Muscle layer of colon (tissue), 2 donors: Measurements from ENCODE around the gene ZNF136.

ENCODE experiments used
- H3K27ac ChIP-seq: one replicate; pipeline ENCODE4 v1.7.0; 2013; ENCODE audit warnings: low read depth, mild to moderate bottlenecking, low read length, moderate library complexity
- H3K27me3 ChIP-seq, 2 donors: one replicate each; pipeline ENCODE4 v1.7.0; 2013; ENCODE audit warnings: low read length in 2 of 2, mild to moderate bottlenecking in 2 of 2; ENCODE audit not compliant: insufficient read depth in 2 of 2, control insufficient read depth in 1 of 2
- H3K36me3 ChIP-seq: one replicate; pipeline ENCODE4 v1.7.0; 2013; ENCODE audit warnings: mild to moderate bottlenecking, low read length; ENCODE audit not compliant: insufficient read depth
- H3K4me1 ChIP-seq: one replicate; pipeline ENCODE4 v1.7.0; 2013; ENCODE audit warnings: mild to moderate bottlenecking, low read length; ENCODE audit not compliant: insufficient read depth
- H3K4me3 ChIP-seq, 2 donors: one replicate each; pipeline ENCODE4 v1.7.0; 2013; ENCODE audit warnings: low read length in 2 of 2, low read depth in 1 of 2, mild to moderate bottlenecking in 1 of 2, moderate library complexity in 1 of 2
- H3K9ac ChIP-seq: one replicate; pipeline ENCODE4 v1.7.0; 2013; ENCODE audit warnings: low read length
- H3K9me3 ChIP-seq: one replicate; pipeline ENCODE4 v1.7.0; 2013; ENCODE audit warnings: mild to moderate bottlenecking, low read length
- donor health status: abdominal sarcoma.
- donor health status: Adenocarcinoma of cecum.

ZNF136 gene

DNA sequence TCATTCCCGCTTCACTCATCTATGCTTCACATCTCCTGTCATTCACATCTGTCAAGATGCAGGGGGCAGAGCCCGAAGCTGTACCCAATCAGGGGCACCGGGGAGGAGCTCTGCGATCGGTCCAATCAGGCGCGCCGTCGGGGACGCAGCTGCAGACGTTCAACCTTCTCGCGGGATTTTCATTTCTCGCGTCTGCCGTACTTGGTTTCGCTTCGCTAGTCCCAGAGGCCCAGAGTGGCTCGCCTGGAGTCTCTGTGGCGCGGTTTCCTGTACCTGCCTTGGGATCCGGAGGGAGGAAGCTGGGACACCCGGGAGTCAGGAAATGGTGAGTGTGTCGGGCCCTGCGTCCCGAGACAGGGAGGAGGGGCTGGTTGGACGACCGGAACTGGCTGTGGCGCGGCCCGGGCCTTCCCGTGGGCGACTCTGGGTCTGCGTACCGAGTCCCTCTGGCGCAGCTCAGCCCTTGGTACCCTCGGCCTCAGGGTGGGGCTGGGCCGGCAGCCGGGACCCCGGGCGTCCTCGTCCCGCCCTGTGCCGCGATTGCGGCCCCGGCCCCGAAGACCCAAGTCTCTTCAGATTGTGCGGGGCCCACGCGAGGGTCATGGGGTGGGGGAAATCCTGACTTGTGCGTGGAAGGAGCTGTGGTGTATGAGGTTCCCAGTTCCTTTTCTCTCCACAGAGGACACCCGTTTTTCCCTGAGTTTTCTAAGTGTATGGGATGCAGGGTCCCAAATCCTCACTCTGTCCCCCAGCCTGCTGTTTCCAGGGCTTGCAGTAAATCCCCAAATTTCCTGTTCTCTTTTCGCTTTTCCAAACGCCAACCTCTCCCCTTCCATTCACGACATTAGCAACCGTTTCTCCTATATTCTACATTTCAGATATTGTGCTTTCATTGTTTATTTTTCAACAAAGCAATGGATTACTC, at the start of gene ZNF136:
TSS of gene ZNF136 (plus strand) at position 215 of the 925 bp plus-strand sequence. CDS start at position 323, 108 bp downstream.
- H3K9me3 ChIP-seq = no peaks in the 10 kb centered on the region
- H3K4me3 ChIP-seq = peak within 1 kb of the TSS; percentile 53 to 97
- H3K27me3 ChIP-seq = no peaks in the 10 kb centered on the region
- H3K9ac ChIP-seq = peak within 1 kb of the TSS; percentile 89
- H3K36me3 ChIP-seq = peaks cover 6% of the 10 kb centered on the region
- peaks cover 29% of the 10 kb centered on the region for H3K4me1 ChIP-seq
- H3K27ac ChIP-seq = peak within 1 kb of the TSS; percentile 83

DNA sequence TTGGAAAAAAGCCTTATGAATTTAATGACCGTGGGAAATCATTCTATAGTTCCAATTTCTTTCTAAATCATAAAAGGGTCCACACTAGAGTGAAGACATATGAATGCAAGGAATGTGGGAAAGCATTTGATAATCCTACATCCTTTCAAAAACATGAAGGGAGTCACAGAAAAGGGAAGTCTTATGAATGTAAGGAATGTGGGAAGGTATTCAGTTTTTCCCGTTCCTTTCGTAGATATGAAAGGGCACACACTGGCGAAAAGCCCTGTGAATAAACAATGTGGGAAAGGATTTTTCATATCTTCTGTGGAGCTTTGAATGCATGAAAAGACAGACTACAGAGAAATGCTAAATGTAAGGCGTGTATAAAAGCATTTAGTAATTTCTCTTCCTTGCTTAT, 49.8 kb upstream of the ZNF136 start:
- peaks cover 14% of the 10 kb centered on the region for H3K36me3 ChIP-seq

DNA sequence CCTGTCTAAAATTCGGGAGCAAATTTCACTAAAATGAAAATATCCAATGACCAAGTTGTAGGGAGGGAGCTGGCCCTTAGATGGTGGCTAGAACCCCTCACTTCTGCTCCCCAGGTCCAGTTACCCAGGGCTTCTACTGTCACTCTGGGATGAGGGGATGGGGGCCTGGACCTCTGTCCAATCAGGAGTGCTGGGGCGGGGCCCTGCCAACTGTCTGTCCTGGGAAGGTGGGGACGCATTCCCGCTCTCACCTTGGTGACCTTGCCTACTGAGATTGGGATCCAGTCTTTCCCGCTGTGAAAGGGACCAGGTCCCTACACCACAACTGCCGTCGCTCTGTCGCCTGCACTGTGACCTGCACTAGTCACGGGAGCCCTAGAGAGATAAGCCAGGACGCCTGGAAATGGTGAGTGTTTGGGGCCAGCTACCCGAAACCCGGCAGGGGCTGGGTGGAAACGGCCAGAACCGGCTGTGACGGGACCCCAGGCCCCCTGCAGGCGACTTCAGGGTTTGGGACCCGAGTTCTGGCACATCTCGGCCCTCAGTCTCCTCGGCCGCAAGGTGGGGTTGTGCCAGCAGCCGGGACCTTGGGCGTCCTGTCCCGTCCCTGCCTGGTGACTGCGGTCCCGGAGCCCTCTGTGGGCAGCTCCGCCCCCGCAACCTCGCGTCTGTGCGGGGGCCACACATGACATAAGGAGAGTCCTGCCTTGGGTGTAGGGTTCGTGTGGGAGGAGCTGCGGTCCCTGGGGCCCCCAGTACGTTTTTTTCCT, 45.5 kb upstream of the ZNF136 start:
- Histone ChIP-seq H3K9me3 (peaks cover 5% of the 10 kb centered on the region), H3K4me1 (no peaks in the 10 kb centered on the region), H3K27me3 (no peaks in the 10 kb centered on the region), H3K27ac (no peak overlapping the region), H3K36me3 (no peaks in the 10 kb centered on the region), H3K4me3 (no peak overlapping the region), H3K9ac (no peak overlapping the region)

More for the DNA sequence above, 49.8 kb upstream of the ZNF136 start:
- Histone ChIP-seq H3K9me3 (peaks cover 8% of the 10 kb centered on the region), H3K27ac (no peak overlapping the region), H3K4me1 (no peaks in the 10 kb centered on the region), H3K9ac (no peak overlapping the region), H3K27me3 (no peaks in the 10 kb centered on the region), H3K4me3 (no peak overlapping the region)

DNA sequence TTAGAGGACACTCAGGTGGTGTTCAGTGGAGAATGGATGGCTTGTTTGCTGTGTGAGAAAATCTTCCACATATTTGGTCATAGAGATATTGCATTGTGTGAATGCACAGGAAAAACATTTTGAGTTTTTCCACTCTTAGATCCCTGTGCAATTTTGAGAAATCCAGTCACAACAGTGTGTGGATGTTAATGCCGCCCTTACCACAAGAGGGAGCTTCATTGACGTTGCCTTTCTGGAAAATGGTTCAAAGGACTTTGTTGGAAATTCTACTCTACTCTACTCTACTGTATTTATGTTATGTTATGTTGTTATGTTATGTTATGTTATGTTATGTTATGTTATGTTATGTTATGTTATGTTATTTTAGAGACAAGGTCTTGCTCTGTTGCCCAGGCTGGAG, 36.2 kb upstream of the ZNF136 start:
- H3K4me1 ChIP-seq = no peaks in the 10 kb centered on the region
- H3K27me3 ChIP-seq = no peaks in the 10 kb centered on the region
- no peak overlapping the region for H3K4me3 ChIP-seq
- no peaks in the 10 kb centered on the region for H3K9me3 ChIP-seq
- H3K9ac ChIP-seq = no peak overlapping the region
- no peaks in the 10 kb centered on the region for H3K36me3 ChIP-seq
- no peak overlapping the region for H3K27ac ChIP-seq

DNA sequence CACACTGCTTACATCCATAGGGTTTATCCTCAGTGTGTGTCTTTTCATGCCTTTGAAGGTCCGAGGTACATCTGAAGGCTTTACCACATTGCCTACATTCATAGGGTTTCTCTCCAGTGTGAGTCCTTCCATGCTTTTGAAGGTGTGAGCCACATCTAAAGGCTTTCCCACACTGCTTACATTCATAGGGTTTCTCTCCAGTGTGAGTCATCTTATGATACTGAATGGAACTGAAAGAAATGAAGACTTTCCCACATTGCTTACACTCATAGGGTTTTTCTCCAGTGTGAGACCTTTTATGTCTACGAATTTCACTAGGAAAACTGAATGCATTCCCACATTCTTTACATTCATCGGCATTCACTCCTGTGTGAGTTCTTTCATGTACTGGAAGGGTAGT, 29.8 kb upstream of the ZNF136 start:
- Histone ChIP-seq H3K27ac (no peak overlapping the region), H3K9me3 (peaks cover 12% of the 10 kb centered on the region), H3K4me1 (no peaks in the 10 kb centered on the region), H3K9ac (no peak overlapping the region), H3K4me3 (no peak overlapping the region), H3K27me3 (no peaks in the 10 kb centered on the region), H3K36me3 (peaks cover 33% of the 10 kb centered on the region)

DNA sequence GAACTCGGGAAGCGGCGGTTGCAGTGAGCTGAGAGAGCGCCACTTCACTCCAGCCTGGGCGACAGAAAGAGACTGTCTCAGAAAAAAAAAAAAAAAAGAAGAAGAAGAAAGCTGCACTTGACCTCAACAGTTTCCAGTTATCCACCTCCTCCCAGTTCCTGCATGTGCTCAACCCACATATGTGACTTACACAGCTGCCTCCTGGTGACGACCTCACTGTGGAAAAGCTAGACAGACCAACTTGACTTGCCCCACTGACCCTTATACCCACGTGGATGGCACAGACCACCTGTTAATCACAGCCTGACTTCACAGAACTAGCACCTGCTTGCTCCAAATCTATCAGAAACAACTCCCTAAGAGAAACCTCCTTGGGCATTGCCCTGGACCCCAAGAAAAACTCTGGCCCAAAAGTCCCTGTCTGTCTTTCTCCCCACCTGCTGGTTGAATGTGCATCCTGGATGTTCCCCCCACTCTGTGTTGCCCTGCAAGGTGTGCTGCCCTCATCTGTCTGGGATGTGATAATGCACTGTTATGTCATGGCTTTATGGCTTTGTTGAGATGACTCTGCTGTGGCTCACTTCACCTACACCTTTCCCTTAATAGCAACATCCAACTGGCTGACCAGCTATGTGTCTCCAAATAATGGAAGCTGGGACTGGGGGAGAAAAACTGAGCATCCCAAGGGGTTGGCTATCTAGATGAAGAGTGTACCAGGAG, 25.5 kb upstream of the ZNF136 start:
- Histone ChIP-seq H3K9ac (no peak overlapping the region), H3K27me3 (no peaks in the 10 kb centered on the region), H3K4me3 (no peak overlapping the region), H3K36me3 (peaks cover 33% of the 10 kb centered on the region), H3K4me1 (peaks cover 18% of the 10 kb centered on the region), H3K9me3 (peaks cover 12% of the 10 kb centered on the region), H3K27ac (no peak overlapping the region)

DNA sequence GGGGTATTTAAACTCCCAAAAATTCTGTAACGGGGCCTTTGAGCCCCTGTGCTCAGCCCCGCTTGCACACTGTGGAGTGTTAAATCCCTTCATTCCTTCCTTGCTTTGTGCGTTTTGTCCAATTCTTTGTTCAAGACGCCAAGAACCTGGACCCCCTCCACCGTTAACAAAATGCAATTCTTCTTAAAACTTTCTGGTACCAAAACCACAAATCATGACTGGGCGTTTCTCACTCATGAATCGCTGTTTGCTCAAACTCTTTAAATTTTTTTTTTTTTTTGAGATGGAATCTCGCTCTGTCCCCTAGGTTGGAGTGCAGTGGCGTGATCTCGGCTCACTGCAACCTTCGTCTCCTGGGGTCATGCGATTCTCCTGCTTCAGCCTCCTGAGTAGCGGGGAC, 23.6 kb upstream of the ZNF136 start:
- Histone ChIP-seq H3K4me1 (peaks cover 18% of the 10 kb centered on the region), H3K9ac (peak overlapping the region; percentile 37), H3K4me3 (peak overlapping the region; percentile 86 to 95), H3K27me3 (no peaks in the 10 kb centered on the region), H3K36me3 (peaks cover 20% of the 10 kb centered on the region), H3K27ac (peak overlapping the region; percentile 84), H3K9me3 (no peaks in the 10 kb centered on the region)

DNA sequence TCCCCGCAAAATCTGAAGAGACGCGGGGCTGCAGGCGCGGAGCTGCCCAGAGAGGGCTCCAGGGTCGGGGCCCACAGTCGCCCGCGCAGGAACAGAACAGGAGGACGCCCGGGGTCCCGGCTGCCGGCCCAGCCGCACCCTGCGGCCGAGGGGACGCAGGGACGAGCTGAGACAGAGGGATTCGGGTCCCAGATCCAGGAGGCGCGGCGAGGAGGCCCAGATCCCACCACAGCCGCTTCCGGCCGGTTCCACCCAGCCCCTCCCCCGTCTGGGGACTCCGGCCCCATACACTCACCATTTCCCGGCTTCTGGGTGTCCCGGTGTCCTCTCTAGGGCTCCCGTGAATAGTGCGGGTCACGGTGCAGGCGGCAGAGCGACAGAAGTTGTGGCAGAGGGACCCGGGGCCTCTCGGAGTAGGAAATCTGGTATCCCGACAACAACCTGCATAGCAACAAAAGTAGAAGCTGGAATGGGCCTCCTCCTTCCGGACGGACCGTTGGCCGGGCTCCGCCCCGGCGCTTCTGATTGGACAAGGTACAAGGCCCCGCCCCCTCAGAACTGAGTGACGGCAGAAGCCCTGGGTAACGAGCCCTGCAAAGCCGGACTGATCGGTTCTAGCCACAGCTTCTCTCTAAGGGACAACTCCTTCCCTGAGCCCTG, 22.9 kb upstream of the ZNF136 start, which contains the start of gene ZNF20:
TSS of gene ZNF20 (minus strand) at position 466 of the 660 bp plus-strand sequence. CDS start at position 298, 168 bp downstream.
- Histone ChIP-seq H3K4me1 (peaks cover 18% of the 10 kb centered on the region), H3K9ac (peak within 1 kb of the TSS; percentile 37), H3K4me3 (peak within 1 kb of the TSS; percentile 86 to 95), H3K36me3 (peaks cover 22% of the 10 kb centered on the region), H3K9me3 (no peaks in the 10 kb centered on the region), H3K27me3 (no peaks in the 10 kb centered on the region), H3K27ac (peak within 1 kb of the TSS; percentile 84)

DNA sequence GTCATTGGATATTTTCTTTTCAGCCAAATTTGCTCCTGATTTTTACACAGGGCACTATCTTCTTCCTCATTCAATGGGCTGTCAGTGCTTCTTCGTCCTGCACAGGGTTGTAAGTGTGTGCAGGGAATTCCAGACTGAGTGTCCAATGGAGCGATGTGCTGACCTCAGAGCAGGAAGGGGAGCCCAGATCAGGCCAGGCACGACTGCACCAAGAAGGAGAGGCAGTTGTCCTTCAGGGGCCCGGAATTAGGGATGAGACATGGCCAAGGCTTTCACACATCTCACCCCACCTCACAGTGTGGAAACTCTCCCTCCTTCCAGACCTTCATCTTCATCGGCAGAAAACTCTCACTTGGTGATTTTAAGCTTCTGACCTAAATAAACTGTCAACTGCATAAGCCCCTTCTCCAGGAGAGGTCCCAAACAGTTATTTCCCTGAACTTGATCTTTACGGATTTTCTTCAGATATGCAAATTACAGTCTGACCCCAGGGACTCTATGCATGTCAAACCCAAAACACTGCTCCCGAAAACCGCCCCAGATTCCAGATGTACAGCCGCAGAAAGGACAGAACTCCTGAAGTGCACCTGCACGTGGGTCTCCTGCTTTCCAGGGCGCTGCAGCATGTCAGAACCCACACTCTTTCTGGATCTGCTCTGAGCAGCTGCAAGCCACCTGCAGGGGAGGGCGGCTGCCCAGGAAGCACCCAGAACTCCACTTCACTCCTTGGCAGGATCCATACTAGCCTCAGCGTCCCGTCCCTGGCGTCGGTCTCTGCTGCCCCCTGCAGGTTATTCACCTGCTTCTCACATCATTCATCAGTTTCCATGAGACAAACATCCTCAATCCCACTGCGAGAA, 22.1 kb upstream of the ZNF136 start:
- no peaks in the 10 kb centered on the region for H3K27me3 ChIP-seq
- H3K4me3 ChIP-seq = peak overlapping the region; percentile 42 to 95
- H3K27ac ChIP-seq = peak overlapping the region; percentile 84
- H3K36me3 ChIP-seq = peaks cover 22% of the 10 kb centered on the region
- peaks cover 18% of the 10 kb centered on the region for H3K4me1 ChIP-seq
- H3K9ac ChIP-seq = no peak overlapping the region
- no peaks in the 10 kb centered on the region for H3K9me3 ChIP-seq

DNA sequence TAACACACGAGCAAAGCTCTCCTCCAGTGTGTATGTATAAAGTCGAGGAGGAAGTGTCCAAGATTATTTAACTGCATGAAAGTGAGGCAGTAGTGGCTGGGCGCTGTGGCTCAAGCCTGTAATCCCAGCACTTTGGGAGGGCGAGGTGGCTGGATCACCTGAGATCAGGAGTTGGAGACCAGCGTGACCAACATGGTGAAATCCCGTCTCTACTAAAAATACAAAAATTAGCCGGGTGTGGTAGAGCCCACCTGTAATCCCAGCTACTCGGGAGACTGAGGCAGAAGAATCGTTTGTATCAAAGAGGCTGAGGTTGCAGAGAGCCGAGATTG, 21.5 kb upstream of the ZNF136 start:
- peak overlapping the region in 1 of 2 donors; percentile 42 for H3K4me3 ChIP-seq
- no peaks in the 10 kb centered on the region for H3K9me3 ChIP-seq
- H3K27me3 ChIP-seq = no peaks in the 10 kb centered on the region
- no peak overlapping the region for H3K27ac ChIP-seq
- H3K36me3 ChIP-seq = peaks cover 26% of the 10 kb centered on the region
- H3K4me1 ChIP-seq = peaks cover 18% of the 10 kb centered on the region
- H3K9ac ChIP-seq = no peak overlapping the region
